Liver (tissue), 9 donors: ENCODE results near the gene SGK1. TPM values are rescaled to one million over a fixed set of nuclear protein-coding genes. Genes with fewer than 3 reads are reported as not detected.

ENCODE experiments used
- DNase-seq: peaks from one replicate; pipeline ENCODE4 v3.0.0-alpha.2; 2017; ENCODE audit warnings: low spot score
- H3K27ac ChIP-seq, 2 donors: one replicate each; pipeline ENCODE4 v1.7.0; 2013; ENCODE audit warnings: inconsistent platforms in 2 of 2, low read length in 2 of 2, control low read depth in 1 of 2, low read depth in 1 of 2, mild to moderate bottlenecking in 1 of 2
- H3K27me3 ChIP-seq, 4 donors: one replicate each; pipeline versions ENCODE4 v1.6.1 to v1.7.0; 2013; ENCODE audit warnings: low read length in 3 of 4, inconsistent platforms in 1 of 4, mild to moderate bottlenecking in 1 of 4, moderate library complexity in 1 of 4; ENCODE audit not compliant: control insufficient read depth in 4 of 4, insufficient read depth in 4 of 4
- H3K36me3 ChIP-seq, 4 donors: one replicate each; pipeline versions ENCODE4 v1.6.1 to v1.7.0; 2013; ENCODE audit warnings: low read length in 3 of 4, mild to moderate bottlenecking in 3 of 4, low read depth in 1 of 4, moderate library complexity in 1 of 4; ENCODE audit not compliant: control insufficient read depth in 4 of 4, insufficient read depth in 3 of 4
- H3K4me1 ChIP-seq, 4 donors: one replicate each; pipeline versions ENCODE4 v1.6.1 to v1.7.0; 2013; ENCODE audit warnings: low read length in 3 of 4, mild to moderate bottlenecking in 3 of 4, moderate library complexity in 1 of 4; ENCODE audit not compliant: control insufficient read depth in 4 of 4, insufficient read depth in 4 of 4
- H3K4me3 ChIP-seq, 3 donors: one replicate each; pipeline versions ENCODE4 v1.6.1 to v1.7.0; 2013; ENCODE audit warnings: low read length in 3 of 3, control low read depth in 1 of 3, low read depth in 1 of 3, mild to moderate bottlenecking in 1 of 3
- H3K9ac ChIP-seq, 2 donors: one replicate each; pipeline ENCODE4 v1.7.0; 2013; ENCODE audit warnings: low read length in 2 of 2, mild to moderate bottlenecking in 2 of 2, moderate library complexity in 2 of 2, control low read depth in 1 of 2, low read depth in 1 of 2
- H3K9me3 ChIP-seq, 4 donors: one replicate each; pipeline versions ENCODE4 v1.6.1 to v1.7.0; 2013; ENCODE audit warnings: low read length in 3 of 4; ENCODE audit not compliant: control insufficient read depth in 4 of 4
- ATF3 ChIP-seq: IDR thresholded peaks from 2 replicates; pipeline ENCODE4 v1.6.1; 2016; ENCODE audit warnings: antibody characterized with exemption
- CTCF ChIP-seq: fragments of 150-350 bp; IDR thresholded peaks from 2 replicates; pipeline ENCODE4 v1.5.1; 2017; ENCODE audit warnings: improper control_type of control experiment, low read depth, low read length; ENCODE audit not compliant: missing input control
- EGR1 ChIP-seq, 2 donors: IDR thresholded peaks; 2 replicates each; pipeline ENCODE4 v1.6.1; 2016 to 2018; ENCODE audit warnings: antibody characterized with exemption in 2 of 2, low read depth in 2 of 2
- FOXA1 ChIP-seq: IDR thresholded peaks from 2 replicates; pipeline ENCODE4 v1.6.1; 2016; ENCODE audit warnings: antibody characterized with exemption
- FOXA2 ChIP-seq: IDR thresholded peaks from 2 replicates; pipeline ENCODE4 v1.6.1; 2016; ENCODE audit warnings: antibody characterized with exemption
- GABPA ChIP-seq, 2 donors: IDR thresholded peaks in 1 of 2; conservative IDR thresholded peaks in 1 of 2; 2 replicates each; pipeline ENCODE4 v1.6.1; 2016; ENCODE audit warnings: antibody characterized with exemption in 2 of 2, mild to moderate bottlenecking in 1 of 2, moderate library complexity in 1 of 2
- HNF4A ChIP-seq, 2 donors: conservative IDR thresholded peaks; 2 replicates each; pipeline ENCODE4 v1.6.1; 2016; ENCODE audit warnings: antibody characterized with exemption in 2 of 2, mild to moderate bottlenecking in 2 of 2
- HNF4G ChIP-seq: IDR thresholded peaks from 2 replicates; pipeline ENCODE4 v1.6.1; 2016; ENCODE audit warnings: antibody characterized with exemption
- JUND ChIP-seq, 2 donors: IDR thresholded peaks; 2 replicates each; pipeline ENCODE4 v1.6.1; 2016; ENCODE audit warnings: antibody characterized with exemption in 2 of 2
- MAX ChIP-seq: IDR thresholded peaks from 2 replicates; pipeline ENCODE4 v1.6.1; 2016; ENCODE audit warnings: antibody characterized with exemption
- NR2F2 ChIP-seq: IDR thresholded peaks from 2 replicates; pipeline ENCODE4 v1.6.1; 2016; ENCODE audit warnings: antibody characterized with exemption
- RAD21 ChIP-seq, 2 donors: IDR thresholded peaks; 2 replicates each; pipeline ENCODE4 v1.6.1; 2016; ENCODE audit warnings: antibody characterized with exemption in 2 of 2, mild to moderate bottlenecking in 2 of 2
- REST ChIP-seq: IDR thresholded peaks from 2 replicates; pipeline ENCODE4 v1.6.1; 2016; ENCODE audit warnings: antibody characterized with exemption, mild to moderate bottlenecking
- RXRA ChIP-seq, 2 donors: IDR thresholded peaks; 2 replicates each; pipeline ENCODE4 v1.6.1; 2017 to 2018; ENCODE audit warnings: antibody characterized with exemption in 2 of 2, mild to moderate bottlenecking in 1 of 2
- TAF1 ChIP-seq: conservative IDR thresholded peaks from 2 replicates; pipeline ENCODE4 v1.6.1; 2016; ENCODE audit warnings: antibody characterized with exemption, mild to moderate bottlenecking
- YY1 ChIP-seq: IDR thresholded peaks from 2 replicates; pipeline ENCODE4 v1.6.1; 2016; ENCODE audit warnings: antibody characterized with exemption, mild to moderate bottlenecking
- ZBTB33 ChIP-seq: IDR thresholded peaks from 2 replicates; pipeline ENCODE4 v1.6.1; 2016; ENCODE audit warnings: antibody characterized with exemption
- WGBS: extraction: QIAGEN DNeasy Blood & Tissue Kit; methylation state at CpG from one replicate; pipeline ENCODE4 v1.1.7; 2013; 5-methylcytosine and 5-hydroxymethylcytosine counted together
- polyA plus RNA-seq, 2 donors: library from polyadenylated mRNA; stranded (reverse) in 1 of 2; unstranded in 1 of 2; fragments of 200-250 nt in 1 of 2; fragments of >200 nt in 1 of 2; fragmentation: Nextera tagmentation in 1 of 2; extraction: Ambion mirVana in 1 of 2; gene quantifications; one replicate each; pipeline versions ENCODE4 v1.2.1 to v1.2.3, GENCODE V29; 2013 to 2015
- total RNA-seq, 2 donors: library from RNA; depleted of rRNA; stranded (reverse); fragments of >200 nt; gene quantifications; one replicate each; pipeline ENCODE4 v1.2.3, GENCODE V29; 2014
- donor health status: healthy.
- donor health status: healthy.
- donor health status: healthy.
- donor health status: healthy.
- donor health status: healthy.

The SGK1 gene
- total and polyA plus RNA-seq, 4 donors = 28.0 to 113 (median 35.4) TPM

- H3K9me3 ChIP-seq = peaks cover 0 to 1% (median 0%) of the 10 kb centered on the region in 4 donors
- H3K4me1 ChIP-seq = no peaks in the 10 kb centered on the region
- no peak overlapping the region for H3K9ac ChIP-seq
- no peak overlapping the region for H3K4me3 ChIP-seq
- no peak for TF ChIP-seq JUND (IDR thresholded peaks at IDR 0.05)
- TF ChIP-seq GABPA (IDR thresholded peaks at IDR 0.05 in 1 of 2, conservative IDR thresholded peaks at IDR 0.05 in 1 of 2) = no peak
- TF ChIP-seq RXRA (IDR thresholded peaks at IDR 0.05) = no peak
- TF ChIP-seq ATF3 = no peak
- no peak for TF ChIP-seq HNF4G
- no peak for TF ChIP-seq FOXA1
- no peak for TF ChIP-seq REST
- no peak for TF ChIP-seq MAX
- TF ChIP-seq EGR1 (IDR thresholded peaks at IDR 0.05; ENCODE audit: low read depth in 2 of 2) = no peak
- no peaks in the 10 kb centered on the region for H3K36me3 ChIP-seq
- 48% methylated on average over 2 of the region's 2 CpGs for WGBS
- no peak for DNase-seq
- H3K27me3 ChIP-seq = no peaks in the 10 kb centered on the region
- no peak overlapping the region for H3K27ac ChIP-seq
Observed at GRCh38 chr6:134187154-134187553, 130.8 kb downstream of the SGK1 start.

GRCh38 chr6:134186355-134186754 lies 131.6 kb downstream of the SGK1 start:
- Histone ChIP-seq H3K27ac (no peak overlapping the region), H3K9ac (no peak overlapping the region), H3K4me1 (no peaks in the 10 kb centered on the region), H3K4me3 (no peak overlapping the region), H3K9me3 (peaks cover 0 to 1% (median 0%) of the 10 kb centered on the region in 4 donors), H3K36me3 (no peaks in the 10 kb centered on the region), H3K27me3 (no peaks in the 10 kb centered on the region)
- TF ChIP-seq FOXA1 (no peak), JUND (IDR thresholded peaks at IDR 0.05) (no peak), CTCF (no peak), HNF4A (conservative IDR thresholded peaks at IDR 0.05) (no peak), FOXA2 (no peak), NR2F2 (no peak), ATF3 (no peak), TAF1 (no peak), RXRA (IDR thresholded peaks at IDR 0.05) (no peak), YY1 (no peak), RAD21 (IDR thresholded peaks at IDR 0.05) (no peak), ZBTB33 (no peak)
- WGBS = 94% methylated on average over 2 of the region's 2 CpGs
- no peak for DNase-seq
